WTC11 (cell line): ENCODE measurements around the gene ADRB1. TPM values are rescaled to one million over a fixed set of nuclear protein-coding genes. Genes with fewer than 3 reads are reported as not detected.

ENCODE experiments used
- ATAC-seq: fragments of 200-7000 bp; cut with Tn5 transposase; 2 replicates; pipeline ENCODE4 v1.10.0; 2021; ENCODE audit warnings: mild to moderate bottlenecking, moderate library complexity
- CTCF ChIA-PET: fragments of 300-600 bp; sonication (Branson Sonifier 250); formaldehyde crosslinking; loops from one replicate; lab custom pipeline; 2021; ENCODE audit warnings: antibody characterized with exemption; lab: Charles Lee
- POLR2A ChIA-PET: fragments of 350-600 bp; sonication (Branson Sonifier 250); formaldehyde crosslinking; loops from one replicate; lab custom pipeline; 2021; ENCODE audit warnings: antibody characterized with exemption; lab: Charles Lee
- DNase-seq: peaks from one replicate; pipeline ENCODE4 v3.0.0; 2021; ENCODE audit warnings: low spot score
- H3K27ac Mint-ChIP-seq: 2 replicates; pipeline ENCODE4 v1.8.0; 2021; ENCODE audit warnings: mixed read lengths
- H3K27me3 Mint-ChIP-seq: 2 replicates; pipeline ENCODE4 v1.8.0; 2021; ENCODE audit warnings: low read depth, mild to moderate bottlenecking, moderate library complexity, mixed read lengths
- H3K36me3 Mint-ChIP-seq: 2 replicates; pipeline ENCODE4 v1.8.0; 2021; ENCODE audit warnings: mixed read lengths
- H3K4me1 Mint-ChIP-seq: 2 replicates; pipeline ENCODE4 v1.8.0; 2022; ENCODE audit warnings: mixed read lengths
- H3K4me3 Mint-ChIP-seq: 2 replicates; pipeline ENCODE4 v1.8.0; 2021; ENCODE audit warnings: mild to moderate bottlenecking, moderate library complexity, mixed read lengths
- H3K9me3 Mint-ChIP-seq: 2 replicates; pipeline ENCODE4 v1.8.0; 2021; ENCODE audit warnings: mixed read lengths
- ETV6 ChIP-seq: sonication (generic); formaldehyde crosslinking; IDR thresholded peaks from 2 replicates; pipeline ENCODE4 v1.8.1; 2022; ENCODE audit warnings: mild to moderate bottlenecking, missing genetic modification reagents
- GRHL2 ChIP-seq: fragments of 250-450 bp; sonication (Bioruptor Pico); IDR thresholded peaks from 2 replicates; pipeline ENCODE4 v1.8.0; 2022; ENCODE audit warnings: mild to moderate bottlenecking, moderate library complexity; ENCODE audit not compliant: insufficient replicate concordance, severe bottlenecking
- JUN ChIP-seq: sonication (generic); formaldehyde crosslinking; IDR thresholded peaks from 2 replicates; pipeline ENCODE4 v1.8.0; 2023; ENCODE audit warnings: mild to moderate bottlenecking, missing genetic modification reagents
- KAT7 ChIP-seq: sonication (generic); formaldehyde crosslinking; IDR thresholded peaks from 2 replicates; pipeline ENCODE4 v1.8.1; 2023; ENCODE audit warnings: missing genetic modification reagents, mild to moderate bottlenecking, borderline replicate concordance
- NR1H2 ChIP-seq: sonication (generic); formaldehyde crosslinking; IDR thresholded peaks from 2 replicates; pipeline ENCODE4 v1.9.0; 2021; ENCODE audit warnings: mild to moderate bottlenecking, moderate library complexity, missing genetic modification reagents
- NR2C2 ChIP-seq: sonication (generic); formaldehyde crosslinking; IDR thresholded peaks from 2 replicates; pipeline ENCODE4 v1.8.0; 2022; ENCODE audit warnings: mild to moderate bottlenecking, missing genetic modification reagents
- PRRX2 ChIP-seq: fragments of 250-450 bp; sonication (Bioruptor Pico); IDR thresholded peaks from 2 replicates; pipeline ENCODE4 v1.8.0; 2021; ENCODE audit warnings: mild to moderate bottlenecking
- RORB ChIP-seq: fragments of 250-450 bp; sonication (Bioruptor Pico); IDR thresholded peaks from 2 replicates; pipeline ENCODE4 v1.9.0; 2021; ENCODE audit warnings: mild to moderate bottlenecking
- SMAD4 ChIP-seq: sonication (generic); formaldehyde crosslinking; IDR thresholded peaks from 2 replicates; pipeline ENCODE4 v1.8.0; 2022; ENCODE audit warnings: mild to moderate bottlenecking, missing genetic modification reagents
- TCF7 ChIP-seq: sonication (generic); formaldehyde crosslinking; IDR thresholded peaks from 2 replicates; pipeline ENCODE4 v1.8.0; 2022; ENCODE audit warnings: mild to moderate bottlenecking, low read depth, missing genetic modification reagents, moderate library complexity
- TEAD4 ChIP-seq: sonication (generic); formaldehyde crosslinking; IDR thresholded peaks from 2 replicates; pipeline ENCODE4 v1.8.0; 2022; ENCODE audit warnings: mild to moderate bottlenecking, missing genetic modification reagents
- ZNF232 ChIP-seq: sonication (generic); formaldehyde crosslinking; IDR thresholded peaks from 2 replicates; pipeline ENCODE4 v1.8.0; 2022; ENCODE audit warnings: mild to moderate bottlenecking, missing genetic modification reagents
- ZNF263 ChIP-seq: sonication (generic); formaldehyde crosslinking; IDR thresholded peaks from 2 replicates; pipeline ENCODE4 v1.8.1; 2022; ENCODE audit warnings: low read depth, mild to moderate bottlenecking, moderate library complexity, missing genetic modification reagents
- ZNF317 ChIP-seq: sonication (generic); formaldehyde crosslinking; IDR thresholded peaks from 2 replicates; pipeline ENCODE4 v1.8.1; 2023; ENCODE audit warnings: low read depth, mild to moderate bottlenecking, moderate library complexity, missing genetic modification reagents, borderline replicate concordance
- ZNF423 ChIP-seq: fragments of 250-450 bp; sonication (Bioruptor Pico); IDR thresholded peaks from 2 replicates; pipeline ENCODE4 v2.1.2; 2022; ENCODE audit warnings: mild to moderate bottlenecking, moderate library complexity
- total RNA-seq: library from RNA; stranded (reverse); gene quantifications from 3 replicates; pipeline ENCODE4 v1.2.3, GENCODE V29; 2021
- TF ChIP-seq, protein P1 (sequence below): sonication (generic); formaldehyde crosslinking; conservative IDR thresholded peaks from 2 replicates; pipeline ENCODE4 v1.8.1; 2023; ENCODE audit warnings: mild to moderate bottlenecking, low read depth, missing genetic modification reagents, moderate library complexity
- TF ChIP-seq, protein P2 (sequence below): fragments of 250-450 bp; sonication (Bioruptor Pico); IDR thresholded peaks from 2 replicates; pipeline ENCODE4 v1.9.0; 2021; ENCODE audit warnings: mild to moderate bottlenecking
- TF ChIP-seq, protein P3 (sequence below): sonication (generic); formaldehyde crosslinking; IDR thresholded peaks from 2 replicates; pipeline ENCODE4 v1.8.1; 2023; ENCODE audit warnings: mild to moderate bottlenecking, missing genetic modification reagents
- TF ChIP-seq, protein P4 (sequence below): sonication (generic); formaldehyde crosslinking; IDR thresholded peaks from 2 replicates; pipeline ENCODE4 v1.8.1; 2022; ENCODE audit warnings: missing genetic modification reagents, borderline replicate concordance
- TF ChIP-seq, protein P5 (sequence below): sonication (generic); formaldehyde crosslinking; IDR thresholded peaks from 2 replicates; pipeline ENCODE4 v1.8.1; 2022; ENCODE audit warnings: mild to moderate bottlenecking, missing genetic modification reagents, moderate library complexity, borderline replicate concordance
- TF ChIP-seq, protein P6 (sequence below): sonication (generic); formaldehyde crosslinking; IDR thresholded peaks from 2 replicates; pipeline ENCODE4 v1.8.1; 2022; ENCODE audit warnings: low read depth, missing genetic modification reagents, borderline replicate concordance
- TF ChIP-seq, protein P7 (sequence below): sonication (generic); formaldehyde crosslinking; IDR thresholded peaks from 2 replicates; pipeline ENCODE4 v1.8.1; 2023; ENCODE audit warnings: mild to moderate bottlenecking, missing genetic modification reagents, moderate library complexity

The ADRB1 gene
- total RNA-seq, 1 experiment from 2014 or later: 0.35 TPM

DNA sequence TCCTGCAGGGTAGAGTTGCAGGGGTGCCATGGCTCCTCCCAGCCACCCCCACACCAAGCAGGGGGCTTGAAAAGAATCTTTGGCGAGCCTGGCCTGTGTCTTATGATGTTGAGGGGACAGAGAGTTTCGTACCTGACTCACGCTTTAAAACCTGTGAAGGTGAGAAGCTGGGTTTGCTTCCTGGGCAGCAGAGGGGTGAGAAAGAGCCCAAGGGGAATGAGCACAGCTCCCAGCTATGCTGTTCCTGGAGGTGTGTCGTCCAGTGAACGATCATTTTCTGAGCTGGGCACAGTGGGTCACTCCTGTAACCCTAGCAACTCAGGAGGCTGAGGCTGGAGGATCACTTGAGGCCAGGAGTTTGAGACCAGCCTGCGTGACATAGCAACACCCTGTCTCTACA, 13.5 kb upstream of the ADRB1 start (continued):
- TF ChIP-seq, protein P1, sequence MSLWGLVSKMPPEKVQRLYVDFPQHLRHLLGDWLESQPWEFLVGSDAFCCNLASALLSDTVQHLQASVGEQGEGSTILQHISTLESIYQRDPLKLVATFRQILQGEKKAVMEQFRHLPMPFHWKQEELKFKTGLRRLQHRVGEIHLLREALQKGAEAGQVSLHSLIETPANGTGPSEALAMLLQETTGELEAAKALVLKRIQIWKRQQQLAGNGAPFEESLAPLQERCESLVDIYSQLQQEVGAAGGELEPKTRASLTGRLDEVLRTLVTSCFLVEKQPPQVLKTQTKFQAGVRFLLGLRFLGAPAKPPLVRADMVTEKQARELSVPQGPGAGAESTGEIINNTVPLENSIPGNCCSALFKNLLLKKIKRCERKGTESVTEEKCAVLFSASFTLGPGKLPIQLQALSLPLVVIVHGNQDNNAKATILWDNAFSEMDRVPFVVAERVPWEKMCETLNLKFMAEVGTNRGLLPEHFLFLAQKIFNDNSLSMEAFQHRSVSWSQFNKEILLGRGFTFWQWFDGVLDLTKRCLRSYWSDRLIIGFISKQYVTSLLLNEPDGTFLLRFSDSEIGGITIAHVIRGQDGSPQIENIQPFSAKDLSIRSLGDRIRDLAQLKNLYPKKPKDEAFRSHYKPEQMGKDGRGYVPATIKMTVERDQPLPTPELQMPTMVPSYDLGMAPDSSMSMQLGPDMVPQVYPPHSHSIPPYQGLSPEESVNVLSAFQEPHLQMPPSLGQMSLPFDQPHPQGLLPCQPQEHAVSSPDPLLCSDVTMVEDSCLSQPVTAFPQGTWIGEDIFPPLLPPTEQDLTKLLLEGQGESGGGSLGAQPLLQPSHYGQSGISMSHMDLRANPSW (CRISPR knock-in tag): no peak
- TF ChIP-seq, all 79 proteins: peak for 0

DNA sequence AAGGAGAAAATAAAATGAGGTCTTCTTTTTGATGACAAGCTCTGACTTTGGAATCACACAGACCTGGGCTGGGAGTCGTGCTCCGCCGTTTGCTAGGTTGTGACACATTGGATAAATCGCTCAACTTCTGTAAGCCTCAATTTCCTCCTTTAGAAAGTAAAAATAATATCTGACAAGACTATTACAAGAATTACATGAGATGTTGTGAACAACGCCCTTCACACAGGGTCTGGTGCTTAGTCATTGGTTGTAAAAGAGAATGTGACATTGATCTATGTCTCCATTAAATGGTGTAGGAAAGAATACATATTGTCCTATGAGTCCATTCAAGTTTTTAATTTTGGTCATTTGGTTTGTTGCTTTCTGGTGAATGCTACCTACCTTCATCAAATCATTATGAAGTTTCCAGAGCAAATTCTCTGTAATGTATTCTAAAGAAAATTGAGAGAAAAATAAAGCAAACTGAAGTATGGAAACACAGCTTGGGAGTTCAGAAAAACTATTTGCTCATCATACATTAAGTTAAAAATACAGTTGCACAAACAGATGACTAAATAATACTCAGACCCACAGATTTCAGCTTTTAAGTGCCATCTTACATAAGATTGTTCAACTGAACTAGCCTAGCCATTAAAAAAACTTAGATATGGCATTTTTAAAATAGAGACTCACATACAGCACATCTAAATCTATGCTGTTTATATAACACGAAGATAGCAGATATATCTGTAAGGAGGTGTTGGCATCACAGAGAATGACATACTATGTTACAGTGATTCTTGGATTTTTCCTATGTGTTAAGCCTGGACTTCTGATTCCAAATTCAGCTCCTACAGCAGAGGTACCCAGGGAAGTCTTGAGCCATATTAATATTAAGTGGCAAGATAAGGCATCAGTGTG, 12.3 kb upstream of the ADRB1 start:
- no peak for DNase-seq

DNA sequence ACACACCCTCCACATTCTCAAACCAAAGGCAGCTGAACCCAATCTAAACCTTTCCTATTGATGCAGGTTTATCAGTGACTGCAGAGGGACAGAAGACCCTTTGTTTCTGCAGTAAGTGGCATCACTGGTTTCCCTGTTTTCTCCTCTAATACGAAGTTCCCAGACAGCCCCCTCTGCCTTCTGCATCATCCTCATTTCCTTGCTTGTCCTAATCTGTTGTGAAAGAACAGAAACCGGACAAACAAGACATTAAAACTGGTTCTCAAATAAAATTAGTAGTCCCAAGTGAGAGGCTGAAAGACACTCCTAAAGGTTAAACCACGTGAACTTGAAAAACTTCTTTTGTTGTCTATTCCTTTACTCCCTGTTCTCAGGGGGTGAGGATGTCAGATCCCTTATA, 10.1 kb upstream of the ADRB1 start:
- Mint-ChIP-seq H3K27ac (no peak overlapping the region), H3K9me3 (no peaks in the 10 kb centered on the region)
- POLR2A ChIA-PET: no interaction called here
- no peak for TF ChIP-seq RORB
- no peak for TF ChIP-seq KAT7 (CRISPR knock-in tag)
- TF ChIP-seq, protein P2, sequence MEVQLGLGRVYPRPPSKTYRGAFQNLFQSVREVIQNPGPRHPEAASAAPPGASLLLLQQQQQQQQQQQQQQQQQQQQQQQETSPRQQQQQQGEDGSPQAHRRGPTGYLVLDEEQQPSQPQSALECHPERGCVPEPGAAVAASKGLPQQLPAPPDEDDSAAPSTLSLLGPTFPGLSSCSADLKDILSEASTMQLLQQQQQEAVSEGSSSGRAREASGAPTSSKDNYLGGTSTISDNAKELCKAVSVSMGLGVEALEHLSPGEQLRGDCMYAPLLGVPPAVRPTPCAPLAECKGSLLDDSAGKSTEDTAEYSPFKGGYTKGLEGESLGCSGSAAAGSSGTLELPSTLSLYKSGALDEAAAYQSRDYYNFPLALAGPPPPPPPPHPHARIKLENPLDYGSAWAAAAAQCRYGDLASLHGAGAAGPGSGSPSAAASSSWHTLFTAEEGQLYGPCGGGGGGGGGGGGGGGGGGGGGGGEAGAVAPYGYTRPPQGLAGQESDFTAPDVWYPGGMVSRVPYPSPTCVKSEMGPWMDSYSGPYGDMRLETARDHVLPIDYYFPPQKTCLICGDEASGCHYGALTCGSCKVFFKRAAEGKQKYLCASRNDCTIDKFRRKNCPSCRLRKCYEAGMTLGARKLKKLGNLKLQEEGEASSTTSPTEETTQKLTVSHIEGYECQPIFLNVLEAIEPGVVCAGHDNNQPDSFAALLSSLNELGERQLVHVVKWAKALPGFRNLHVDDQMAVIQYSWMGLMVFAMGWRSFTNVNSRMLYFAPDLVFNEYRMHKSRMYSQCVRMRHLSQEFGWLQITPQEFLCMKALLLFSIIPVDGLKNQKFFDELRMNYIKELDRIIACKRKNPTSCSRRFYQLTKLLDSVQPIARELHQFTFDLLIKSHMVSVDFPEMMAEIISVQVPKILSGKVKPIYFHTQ (CRISPR knock-in tag): no peak
- TF ChIP-seq, protein P3, sequence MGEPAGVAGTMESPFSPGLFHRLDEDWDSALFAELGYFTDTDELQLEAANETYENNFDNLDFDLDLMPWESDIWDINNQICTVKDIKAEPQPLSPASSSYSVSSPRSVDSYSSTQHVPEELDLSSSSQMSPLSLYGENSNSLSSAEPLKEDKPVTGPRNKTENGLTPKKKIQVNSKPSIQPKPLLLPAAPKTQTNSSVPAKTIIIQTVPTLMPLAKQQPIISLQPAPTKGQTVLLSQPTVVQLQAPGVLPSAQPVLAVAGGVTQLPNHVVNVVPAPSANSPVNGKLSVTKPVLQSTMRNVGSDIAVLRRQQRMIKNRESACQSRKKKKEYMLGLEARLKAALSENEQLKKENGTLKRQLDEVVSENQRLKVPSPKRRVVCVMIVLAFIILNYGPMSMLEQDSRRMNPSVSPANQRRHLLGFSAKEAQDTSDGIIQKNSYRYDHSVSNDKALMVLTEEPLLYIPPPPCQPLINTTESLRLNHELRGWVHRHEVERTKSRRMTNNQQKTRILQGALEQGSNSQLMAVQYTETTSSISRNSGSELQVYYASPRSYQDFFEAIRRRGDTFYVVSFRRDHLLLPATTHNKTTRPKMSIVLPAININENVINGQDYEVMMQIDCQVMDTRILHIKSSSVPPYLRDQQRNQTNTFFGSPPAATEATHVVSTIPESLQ (CRISPR knock-in tag): no peak
- TF ChIP-seq, protein P4, sequence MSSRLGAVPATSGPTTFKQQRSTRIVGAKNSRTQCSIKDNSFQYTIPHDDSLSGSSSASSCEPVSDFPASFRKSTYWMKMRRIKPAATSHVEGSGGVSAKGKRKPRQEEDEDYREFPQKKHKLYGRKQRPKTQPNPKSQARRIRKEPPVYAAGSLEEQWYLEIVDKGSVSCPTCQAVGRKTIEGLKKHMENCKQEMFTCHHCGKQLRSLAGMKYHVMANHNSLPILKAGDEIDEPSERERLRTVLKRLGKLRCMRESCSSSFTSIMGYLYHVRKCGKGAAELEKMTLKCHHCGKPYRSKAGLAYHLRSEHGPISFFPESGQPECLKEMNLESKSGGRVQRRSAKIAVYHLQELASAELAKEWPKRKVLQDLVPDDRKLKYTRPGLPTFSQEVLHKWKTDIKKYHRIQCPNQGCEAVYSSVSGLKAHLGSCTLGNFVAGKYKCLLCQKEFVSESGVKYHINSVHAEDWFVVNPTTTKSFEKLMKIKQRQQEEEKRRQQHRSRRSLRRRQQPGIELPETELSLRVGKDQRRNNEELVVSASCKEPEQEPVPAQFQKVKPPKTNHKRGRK (CRISPR knock-in tag): no peak
- TF ChIP-seq, protein P5, sequence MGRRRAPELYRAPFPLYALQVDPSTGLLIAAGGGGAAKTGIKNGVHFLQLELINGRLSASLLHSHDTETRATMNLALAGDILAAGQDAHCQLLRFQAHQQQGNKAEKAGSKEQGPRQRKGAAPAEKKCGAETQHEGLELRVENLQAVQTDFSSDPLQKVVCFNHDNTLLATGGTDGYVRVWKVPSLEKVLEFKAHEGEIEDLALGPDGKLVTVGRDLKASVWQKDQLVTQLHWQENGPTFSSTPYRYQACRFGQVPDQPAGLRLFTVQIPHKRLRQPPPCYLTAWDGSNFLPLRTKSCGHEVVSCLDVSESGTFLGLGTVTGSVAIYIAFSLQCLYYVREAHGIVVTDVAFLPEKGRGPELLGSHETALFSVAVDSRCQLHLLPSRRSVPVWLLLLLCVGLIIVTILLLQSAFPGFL (CRISPR knock-in tag): no peak
- no peak for TF ChIP-seq ZNF423 (CRISPR knock-in tag)
- TF ChIP-seq, protein P6, sequence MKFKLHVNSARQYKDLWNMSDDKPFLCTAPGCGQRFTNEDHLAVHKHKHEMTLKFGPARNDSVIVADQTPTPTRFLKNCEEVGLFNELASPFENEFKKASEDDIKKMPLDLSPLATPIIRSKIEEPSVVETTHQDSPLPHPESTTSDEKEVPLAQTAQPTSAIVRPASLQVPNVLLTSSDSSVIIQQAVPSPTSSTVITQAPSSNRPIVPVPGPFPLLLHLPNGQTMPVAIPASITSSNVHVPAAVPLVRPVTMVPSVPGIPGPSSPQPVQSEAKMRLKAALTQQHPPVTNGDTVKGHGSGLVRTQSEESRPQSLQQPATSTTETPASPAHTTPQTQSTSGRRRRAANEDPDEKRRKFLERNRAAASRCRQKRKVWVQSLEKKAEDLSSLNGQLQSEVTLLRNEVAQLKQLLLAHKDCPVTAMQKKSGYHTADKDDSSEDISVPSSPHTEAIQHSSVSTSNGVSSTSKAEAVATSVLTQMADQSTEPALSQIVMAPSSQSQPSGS: no peak
- TF ChIP-seq ZNF263 (CRISPR knock-in tag): no peak
- no peak for TF ChIP-seq NR2C2 (CRISPR knock-in tag)
- no peak for TF ChIP-seq GRHL2 (CRISPR knock-in tag)
- no peak for TF ChIP-seq SMAD4 (CRISPR knock-in tag)
- TF ChIP-seq TEAD4 (CRISPR knock-in tag): no peak
- TF ChIP-seq NR1H2: no peak

More for the DNA sequence above, 12.3 kb upstream of the ADRB1 start:
- ChIA-PET CTCF (no interaction called here), POLR2A (no interaction called here)
- ATAC-seq: no peak
- Mint-ChIP-seq H3K9me3 (no peaks in the 10 kb centered on the region), H3K36me3 (no peaks in the 10 kb centered on the region), H3K4me3 (no peak overlapping the region), H3K27me3 (no peaks in the 10 kb centered on the region), H3K27ac (no peak overlapping the region), H3K4me1 (peaks cover 6% of the 10 kb centered on the region)
- TF ChIP-seq ETV6 (CRISPR knock-in tag) (no peak), TCF7 (CRISPR knock-in tag) (no peak), GRHL2 (CRISPR knock-in tag) (no peak), SMAD4 (CRISPR knock-in tag) (no peak), NR1H2 (no peak), JUN (CRISPR knock-in tag) (no peak), PRRX2 (no peak), ZNF232 (CRISPR knock-in tag) (no peak), ZNF317 (no peak)
- TF ChIP-seq, protein P7, sequence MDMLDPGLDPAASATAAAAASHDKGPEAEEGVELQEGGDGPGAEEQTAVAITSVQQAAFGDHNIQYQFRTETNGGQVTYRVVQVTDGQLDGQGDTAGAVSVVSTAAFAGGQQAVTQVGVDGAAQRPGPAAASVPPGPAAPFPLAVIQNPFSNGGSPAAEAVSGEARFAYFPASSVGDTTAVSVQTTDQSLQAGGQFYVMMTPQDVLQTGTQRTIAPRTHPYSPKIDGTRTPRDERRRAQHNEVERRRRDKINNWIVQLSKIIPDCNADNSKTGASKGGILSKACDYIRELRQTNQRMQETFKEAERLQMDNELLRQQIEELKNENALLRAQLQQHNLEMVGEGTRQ (CRISPR knock-in tag): no peak

More for the DNA sequence above, 10.1 kb upstream of the ADRB1 start:
- DNase-seq (no peak), ATAC-seq (no peak)
- Mint-ChIP-seq H3K4me1 (no peaks in the 10 kb centered on the region), H3K4me3 (no peak overlapping the region), H3K36me3 (no peaks in the 10 kb centered on the region), H3K27me3 (no peaks in the 10 kb centered on the region; the same call in none of the 2 replicates)
- CTCF ChIA-PET: no interaction called here
